Measurements from ENCODE around the gene ALDH7A1.

Gene ALDH7A1

GRCh38 chr5:126508962-126509279, 86.1 kb downstream of the ALDH7A1 start:
- DNase-seq (ENCODE audit: low read depth), result no peak

- DNase-seq (ENCODE audit: low read depth), result no peak
Observed at GRCh38 chr5:126508251-126508961, 86.6 kb downstream of the ALDH7A1 start.

- DNase-seq (ENCODE audit: low read depth), result no peak
Observed at GRCh38 chr5:126506079-126506478, 88.9 kb downstream of the ALDH7A1 start.

DNA sequence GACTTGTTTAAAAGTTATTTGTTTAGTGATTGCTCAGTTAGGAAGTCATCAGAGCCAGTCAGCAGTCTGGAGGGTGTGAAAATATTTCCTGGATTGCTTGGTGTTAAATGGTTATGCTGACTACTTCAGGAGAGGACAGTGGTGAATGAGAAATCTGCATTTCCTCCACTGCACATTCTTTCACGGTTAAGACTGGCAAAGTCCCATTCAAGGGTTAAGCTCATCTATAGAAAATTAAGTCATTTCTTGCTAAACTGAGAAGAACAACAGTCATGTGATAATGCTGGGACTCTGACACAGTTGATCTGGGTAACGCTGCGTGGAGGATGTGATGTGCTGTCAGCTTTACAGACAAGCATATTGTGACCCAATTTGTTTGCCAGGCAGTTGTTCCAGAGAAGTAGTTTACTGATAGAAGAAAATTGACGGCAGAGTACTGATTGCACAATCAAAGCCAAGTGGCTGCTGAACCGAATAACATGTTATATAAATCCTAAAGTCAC, 91.4 kb downstream of the ALDH7A1 start:
- no peak for DNase-seq (ENCODE audit: low read depth)

DNA sequence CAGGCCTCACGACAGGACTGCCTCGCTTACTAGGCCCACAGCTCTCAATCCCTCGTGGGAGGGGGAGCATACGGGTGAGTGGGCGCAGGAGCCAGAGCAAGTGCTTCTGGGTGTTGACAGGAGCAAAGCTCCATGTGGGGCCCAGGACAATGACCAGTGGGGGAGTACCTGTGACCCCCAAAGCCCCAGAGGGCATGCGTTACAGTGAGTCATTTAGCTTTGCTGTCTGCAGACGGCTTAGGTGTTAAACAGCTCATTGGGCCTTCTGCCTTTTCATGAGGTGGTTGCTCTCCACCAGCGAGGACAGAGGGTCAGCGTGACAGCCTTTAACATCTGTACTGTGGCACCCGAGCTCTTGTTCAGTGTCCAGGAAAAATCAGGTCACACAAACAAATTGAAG, 93.6 kb downstream of the ALDH7A1 start:
- no peak for DNase-seq (ENCODE audit: low read depth)

- DNase-seq (ENCODE audit: low read depth), result no peak
Observed at GRCh38 chr5:126499853-126500342, 95.1 kb downstream of the ALDH7A1 start.

DNA sequence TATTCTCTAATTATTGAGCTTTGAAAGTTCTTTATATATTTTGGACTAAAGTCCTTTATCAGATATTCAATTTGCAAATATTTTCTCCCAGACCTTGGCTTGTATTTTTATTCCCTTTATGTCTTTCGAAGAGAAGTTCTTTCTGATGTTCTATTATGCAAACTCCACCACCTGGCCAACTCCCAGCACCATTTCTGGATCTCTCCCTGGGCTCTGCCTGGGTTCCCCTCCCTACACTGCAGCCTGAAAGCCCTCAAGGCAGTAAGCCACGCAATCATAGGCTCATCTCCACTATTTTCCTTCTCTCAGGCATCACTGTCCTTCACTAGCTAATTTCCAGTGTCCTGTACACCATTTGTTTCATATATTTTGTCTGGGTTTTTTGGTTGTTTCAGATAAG, 95.7 kb downstream of the ALDH7A1 start:
- no peak for DNase-seq (ENCODE audit: low read depth)

GRCh38 chr5:126497506-126497905, 97.5 kb downstream of the ALDH7A1 start:
- DNase-seq (ENCODE audit: low read depth), result no peak

DNA sequence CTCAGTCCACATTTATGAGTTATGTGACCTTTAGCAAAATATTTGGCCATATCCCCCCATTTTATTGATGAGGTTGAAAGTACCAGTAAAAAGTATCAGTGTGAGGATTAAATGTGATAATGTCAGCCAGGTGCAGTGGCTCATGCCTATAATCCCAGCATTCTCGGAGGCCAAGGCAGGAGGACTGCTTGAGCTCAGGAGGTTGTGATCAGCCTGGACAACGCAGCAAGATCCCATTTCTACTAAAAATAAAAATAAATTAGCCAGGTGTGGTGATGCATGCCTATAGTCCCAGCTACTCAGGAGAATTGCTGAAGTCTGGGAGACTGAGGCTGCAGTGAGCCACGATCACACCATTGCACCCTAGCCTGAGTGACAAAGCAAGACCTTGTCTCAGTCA, 100.6 kb downstream of the ALDH7A1 start:
- no peak for DNase-seq (ENCODE audit: low read depth)

DNA sequence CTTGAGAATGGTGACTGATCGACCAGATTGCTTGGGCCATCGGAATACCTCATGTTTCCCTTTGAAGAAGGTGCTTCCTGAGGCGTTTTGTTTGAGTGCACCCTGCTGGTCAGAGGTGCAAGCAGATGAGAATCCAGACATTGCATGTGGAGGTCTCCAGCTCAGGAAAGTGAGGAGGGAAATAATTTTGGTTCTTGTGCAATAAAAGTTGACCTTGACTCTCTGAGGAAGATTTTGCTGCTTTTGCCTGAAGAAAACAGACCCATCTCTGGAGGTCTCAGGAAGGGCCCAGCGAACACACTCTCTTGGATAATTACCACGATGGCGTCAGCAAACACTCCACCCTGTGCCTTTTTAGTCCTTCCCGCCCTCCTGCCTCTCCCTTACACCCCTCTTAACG, 102.1 kb downstream of the ALDH7A1 start:
- no peak for DNase-seq (ENCODE audit: low read depth)

DNA sequence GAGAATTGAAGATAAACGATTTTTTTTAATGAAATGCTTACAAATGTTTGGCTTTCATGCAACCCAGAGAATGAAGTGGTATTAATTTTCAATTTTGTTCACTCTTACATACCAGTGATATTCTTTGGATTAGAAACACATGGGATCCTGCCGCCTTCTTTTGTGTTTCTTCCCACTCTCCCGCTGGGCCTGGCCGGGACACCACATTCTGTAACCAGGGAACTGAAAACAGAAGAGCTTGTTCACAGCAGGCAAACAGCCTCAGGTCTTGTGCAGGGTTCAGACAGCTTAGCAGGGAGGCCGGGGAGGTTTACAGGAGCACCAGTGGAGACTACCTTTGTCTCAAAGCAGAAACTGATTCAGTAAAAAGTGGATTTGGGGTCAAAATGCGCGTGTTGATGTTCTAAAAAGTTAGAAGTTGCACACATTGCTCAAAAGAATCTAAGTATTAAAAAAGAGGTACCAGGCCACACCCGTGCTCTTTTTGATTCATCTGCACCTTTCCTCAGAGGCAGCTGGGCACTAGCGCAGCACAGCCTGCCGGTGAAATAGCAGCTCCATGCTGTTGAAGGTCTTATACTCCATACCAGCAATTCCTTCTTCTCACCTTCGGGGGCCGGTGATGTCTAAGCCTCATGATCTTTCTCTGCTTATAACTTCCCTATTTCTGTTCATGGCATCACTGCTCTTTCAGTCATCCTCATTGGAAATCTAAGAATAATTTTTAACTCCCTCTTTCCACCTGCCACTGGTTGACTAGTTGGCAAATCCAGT, 104.7 kb downstream of the ALDH7A1 start:
- peak; percentile 79 for DNase-seq (ENCODE audit: low read depth)

DNA sequence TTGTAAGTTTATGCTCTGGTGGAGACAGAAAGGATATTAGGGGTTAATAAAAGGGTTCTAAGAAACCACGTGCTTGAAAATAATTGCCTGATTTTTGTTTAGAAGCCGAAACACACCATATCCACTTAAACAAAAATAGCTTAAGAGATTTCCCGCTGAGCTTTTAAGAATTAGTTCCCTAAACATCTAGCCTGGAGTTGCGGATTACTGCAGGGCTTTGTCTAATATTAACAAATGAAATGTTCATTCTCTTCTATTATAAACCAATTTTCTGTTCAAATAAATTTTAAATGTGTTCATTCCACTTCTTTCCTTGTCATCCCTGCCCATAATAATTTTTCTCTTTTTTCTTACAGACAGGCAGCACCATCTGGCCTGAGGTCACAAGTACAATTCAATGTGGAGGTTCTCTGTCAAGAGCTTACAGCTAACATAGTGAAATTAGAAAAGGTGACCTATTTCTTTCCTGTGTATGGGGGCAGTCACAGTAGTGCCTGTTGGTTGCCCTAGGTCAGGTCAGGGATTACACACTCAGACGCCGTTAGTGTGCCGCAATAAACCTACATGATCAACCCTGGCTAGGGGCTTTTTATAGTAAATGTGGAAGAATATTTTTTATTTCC, 106.5 kb downstream of the ALDH7A1 start:
- DNase-seq (ENCODE audit: low read depth), result no peak

GRCh38 chr5:126487596-126487995, 107.4 kb downstream of the ALDH7A1 start:
- DNase-seq (ENCODE audit: low read depth), result no peak

DNA sequence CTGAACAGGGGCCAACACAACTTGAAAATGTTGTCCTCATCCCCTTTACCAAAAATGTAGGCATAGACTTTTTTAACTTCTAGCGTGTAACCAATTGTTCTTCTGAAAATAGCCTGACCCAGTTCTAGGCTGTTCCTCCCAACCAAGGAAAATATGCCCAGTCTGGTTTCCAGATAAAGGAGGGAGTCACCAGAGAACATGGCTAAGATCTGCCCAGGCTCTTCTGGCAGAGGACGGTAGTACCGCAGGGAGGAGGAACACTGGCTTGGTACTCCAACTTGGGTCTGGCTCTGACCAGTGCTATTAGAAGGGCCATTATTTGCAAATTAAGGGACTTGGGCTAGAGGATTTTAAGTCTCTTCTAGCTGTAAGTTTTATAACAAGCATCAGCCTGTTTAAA, 108.7 kb downstream of the ALDH7A1 start:
- no peak for DNase-seq (ENCODE audit: low read depth)

GRCh38 chr5:126484253-126484652, 110.8 kb downstream of the ALDH7A1 start:
- no peak for DNase-seq (ENCODE audit: low read depth)

DNA sequence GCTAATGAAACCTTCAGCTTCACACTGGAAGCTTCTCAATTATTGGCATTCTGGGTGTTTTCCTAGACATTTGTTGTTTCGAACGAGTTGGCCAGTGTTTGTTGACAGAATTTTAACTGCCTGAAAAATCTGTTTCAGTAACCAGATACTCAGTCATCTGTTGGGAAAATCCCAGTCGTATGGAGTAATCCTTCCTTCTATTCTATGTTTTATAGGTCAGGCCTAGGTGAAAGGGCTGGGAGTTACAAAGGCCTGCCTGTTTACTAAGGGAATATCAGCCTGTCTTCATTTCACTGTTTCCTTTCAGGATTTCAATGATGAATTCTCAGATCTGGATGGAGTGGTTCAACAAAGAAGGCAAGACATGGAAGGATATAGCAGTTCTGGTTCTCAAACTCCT, 111.9 kb downstream of the ALDH7A1 start:
- no peak for DNase-seq (ENCODE audit: low read depth)

GRCh38 chr5:126482591-126482990, 112.4 kb downstream of the ALDH7A1 start:
- no peak for DNase-seq (ENCODE audit: low read depth)

GRCh38 chr5:126481243-126481642, 113.8 kb downstream of the ALDH7A1 start:
- no peak for DNase-seq (ENCODE audit: low read depth)
